Activated naive CD4-positive, alpha-beta T cell treated with anti-CD3 and anti-CD28 coated beads, Interleukin-2, amount 50 U/mL, for 24 hours (primary cell): Measurements from ENCODE around the gene SGMS1.

ENCODE experiments used
- H3K27ac Mint-ChIP-seq: one replicate; pipeline ENCODE4 v1.8.0; 2021; ENCODE audit warnings: mild to moderate bottlenecking, mixed read lengths
- H3K27me3 Mint-ChIP-seq: one replicate; pipeline ENCODE4 v1.8.0; 2021; ENCODE audit warnings: mixed read lengths
- H3K36me3 Mint-ChIP-seq: one replicate; pipeline ENCODE4 v1.8.0; 2021; ENCODE audit warnings: mixed read lengths
- H3K4me1 Mint-ChIP-seq: one replicate; pipeline ENCODE4 v1.8.0; 2021; ENCODE audit warnings: mixed read lengths
- H3K4me3 Mint-ChIP-seq: one replicate; pipeline ENCODE4 v1.8.0; 2021; ENCODE audit warnings: mild to moderate bottlenecking, mixed read lengths
- H3K9me3 Mint-ChIP-seq: one replicate; pipeline ENCODE4 v1.8.0; 2021; ENCODE audit warnings: mixed read lengths

SGMS1 gene

DNA sequence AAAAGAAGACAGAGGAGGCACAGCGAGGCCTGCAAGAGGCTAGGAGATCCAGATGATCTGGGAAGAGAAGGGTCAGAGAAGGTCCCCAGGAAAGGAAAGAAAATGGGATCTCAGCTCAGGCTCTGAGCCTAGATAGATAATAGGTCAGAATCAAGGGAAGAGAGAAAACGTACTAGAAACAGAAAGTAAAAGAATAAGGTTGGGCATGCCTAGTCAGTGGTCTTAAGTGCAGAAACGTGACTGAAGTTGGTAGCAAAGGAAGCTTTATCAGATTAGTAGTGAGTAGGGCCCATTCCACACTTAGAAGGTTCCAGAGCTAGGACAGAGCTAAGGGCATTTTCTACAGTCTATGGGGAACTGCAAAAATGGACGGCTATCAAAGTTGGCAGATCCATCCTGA lies 287.6 kb downstream of the SGMS1 start:
- Mint-ChIP-seq H3K27me3 (no peaks in the 10 kb centered on the region), H3K4me3 (peak overlapping the region; percentile 6), H3K9me3 (no peaks in the 10 kb centered on the region), H3K4me1 (peaks cover 46% of the 10 kb centered on the region), H3K27ac (no peak overlapping the region), H3K36me3 (peaks cover 33% of the 10 kb centered on the region)

DNA sequence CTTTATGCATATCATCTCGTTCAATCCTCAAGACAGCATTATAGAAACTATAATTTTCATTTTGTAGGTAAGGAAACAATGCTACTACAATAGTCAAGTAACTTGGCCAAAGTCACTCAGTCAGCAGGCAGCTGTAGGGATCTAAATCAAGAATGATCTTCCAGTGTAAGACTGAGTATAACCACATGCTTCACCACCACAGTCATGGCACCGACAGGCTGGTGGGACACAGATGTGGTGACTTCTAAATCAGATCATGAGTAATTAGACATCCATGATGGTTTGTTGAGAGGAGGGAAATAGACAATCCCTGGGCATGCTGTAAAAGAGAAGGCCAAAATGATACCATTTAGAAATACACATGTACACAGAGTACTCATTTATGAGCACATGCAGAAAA lies 288.4 kb downstream of the SGMS1 start:
- H3K4me1 Mint-ChIP-seq = peaks cover 46% of the 10 kb centered on the region
- H3K4me3 Mint-ChIP-seq = no peak overlapping the region
- H3K27me3 Mint-ChIP-seq = no peaks in the 10 kb centered on the region
- no peak overlapping the region for H3K27ac Mint-ChIP-seq
- H3K9me3 Mint-ChIP-seq = no peaks in the 10 kb centered on the region
- peaks cover 27% of the 10 kb centered on the region for H3K36me3 Mint-ChIP-seq

DNA sequence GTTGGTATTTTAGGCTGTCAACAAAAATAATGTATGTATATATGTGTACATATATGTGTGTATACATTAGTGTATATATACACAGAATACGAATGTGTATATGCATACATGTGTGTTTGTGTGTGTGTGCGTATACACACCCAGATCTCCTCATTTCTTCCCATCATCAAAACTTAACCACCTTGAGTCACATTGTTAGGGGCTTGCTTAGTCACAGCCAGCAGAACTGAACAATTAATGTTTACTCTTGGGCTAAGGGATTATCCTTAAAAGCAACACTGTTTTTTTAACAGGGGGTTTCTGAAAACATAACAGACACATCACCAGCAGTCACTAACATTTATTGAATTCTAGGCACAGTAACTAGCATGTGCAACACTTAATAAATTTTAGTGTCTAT lies 289.5 kb downstream of the SGMS1 start:
- Mint-ChIP-seq H3K4me3 (no peak overlapping the region), H3K27me3 (no peaks in the 10 kb centered on the region), H3K27ac (no peak overlapping the region), H3K36me3 (peaks cover 19% of the 10 kb centered on the region), H3K9me3 (no peaks in the 10 kb centered on the region), H3K4me1 (peaks cover 43% of the 10 kb centered on the region)

DNA sequence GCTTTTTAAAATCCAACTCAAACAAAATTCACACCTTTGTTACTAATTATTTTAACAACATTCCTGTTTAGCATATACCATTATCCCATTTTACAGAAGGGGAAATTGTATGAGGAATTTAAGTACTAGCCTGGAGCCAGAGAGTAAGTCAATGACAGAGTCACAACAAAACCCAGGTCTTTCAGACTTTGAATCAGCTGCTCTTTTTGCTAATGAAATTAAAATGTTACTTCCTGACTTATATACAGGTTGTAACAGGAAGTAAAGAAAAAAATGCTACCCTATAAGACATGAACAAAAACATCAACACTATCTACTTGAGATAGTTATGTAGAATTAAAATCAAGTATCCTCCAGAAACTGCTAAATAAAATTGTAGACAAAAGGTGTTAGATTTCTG lies 289.9 kb downstream of the SGMS1 start:
- H3K27ac Mint-ChIP-seq = no peak overlapping the region
- H3K27me3 Mint-ChIP-seq = no peaks in the 10 kb centered on the region
- peaks cover 40% of the 10 kb centered on the region for H3K4me1 Mint-ChIP-seq
- peaks cover 16% of the 10 kb centered on the region for H3K36me3 Mint-ChIP-seq
- H3K9me3 Mint-ChIP-seq = no peaks in the 10 kb centered on the region
- H3K4me3 Mint-ChIP-seq = no peak overlapping the region

DNA sequence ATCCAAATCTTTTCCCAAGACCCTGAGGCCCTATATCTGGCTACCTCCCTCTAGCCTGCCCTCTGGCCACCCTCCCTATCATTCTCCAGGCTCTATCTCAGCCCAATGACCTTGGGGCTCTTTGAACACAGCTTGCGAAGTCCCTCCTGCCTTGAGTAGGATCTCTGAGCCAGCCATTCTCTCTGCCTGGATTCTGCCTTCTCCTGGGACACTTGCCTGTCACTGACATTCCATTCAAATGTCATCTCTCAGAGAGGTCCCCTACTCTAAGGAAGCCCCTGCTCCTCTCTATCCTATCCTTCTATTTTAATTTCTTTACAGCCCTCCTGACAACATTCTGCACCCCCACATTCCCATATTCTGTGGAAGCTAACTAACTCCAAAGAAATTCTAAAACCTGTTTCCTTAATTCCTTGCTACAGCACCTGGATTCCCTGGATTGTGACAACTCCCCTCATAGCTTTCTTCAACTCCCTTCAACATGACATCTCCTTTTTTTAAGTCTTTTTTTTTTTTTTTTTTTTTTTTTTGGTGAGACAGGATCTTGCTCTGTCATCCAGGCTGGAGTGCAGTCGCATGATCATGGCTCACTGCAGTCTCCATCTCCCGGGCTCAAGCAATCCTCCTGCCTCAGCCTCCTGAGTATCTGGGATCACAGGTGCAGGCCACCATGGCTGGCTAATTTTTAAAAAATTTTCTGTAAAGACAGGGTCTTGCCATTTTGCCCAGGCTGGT lies 291.5 kb downstream of the SGMS1 start:
- peaks cover 34% of the 10 kb centered on the region for H3K4me1 Mint-ChIP-seq
- H3K4me3 Mint-ChIP-seq = no peak overlapping the region
- H3K9me3 Mint-ChIP-seq = no peaks in the 10 kb centered on the region
- no peak overlapping the region for H3K27ac Mint-ChIP-seq
- H3K27me3 Mint-ChIP-seq = no peaks in the 10 kb centered on the region
- H3K36me3 Mint-ChIP-seq = peaks cover 12% of the 10 kb centered on the region

DNA sequence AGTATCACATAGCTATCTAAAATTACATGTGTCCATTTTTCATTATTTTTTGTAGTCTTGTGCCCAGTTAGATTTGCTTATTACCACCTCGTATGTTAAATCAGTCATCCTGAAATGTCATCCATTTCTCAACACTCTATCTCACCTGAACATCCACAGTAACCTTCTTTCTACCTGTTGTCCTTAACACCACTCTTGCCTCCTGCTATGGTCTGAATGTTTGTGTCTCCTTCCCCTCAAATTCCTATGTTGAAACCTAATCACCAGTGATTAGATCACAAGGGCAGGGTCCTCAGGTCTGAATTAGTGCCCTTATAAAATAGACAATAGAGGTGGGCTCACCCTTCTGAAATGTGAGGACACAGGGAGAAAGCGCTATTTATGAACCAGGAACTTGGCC lies 292.3 kb downstream of the SGMS1 start:
- H3K36me3 Mint-ChIP-seq = peaks cover 19% of the 10 kb centered on the region
- peaks cover 31% of the 10 kb centered on the region for H3K4me1 Mint-ChIP-seq
- H3K27me3 Mint-ChIP-seq = no peaks in the 10 kb centered on the region
- H3K9me3 Mint-ChIP-seq = no peaks in the 10 kb centered on the region
- no peak overlapping the region for H3K27ac Mint-ChIP-seq
- no peak overlapping the region for H3K4me3 Mint-ChIP-seq

DNA sequence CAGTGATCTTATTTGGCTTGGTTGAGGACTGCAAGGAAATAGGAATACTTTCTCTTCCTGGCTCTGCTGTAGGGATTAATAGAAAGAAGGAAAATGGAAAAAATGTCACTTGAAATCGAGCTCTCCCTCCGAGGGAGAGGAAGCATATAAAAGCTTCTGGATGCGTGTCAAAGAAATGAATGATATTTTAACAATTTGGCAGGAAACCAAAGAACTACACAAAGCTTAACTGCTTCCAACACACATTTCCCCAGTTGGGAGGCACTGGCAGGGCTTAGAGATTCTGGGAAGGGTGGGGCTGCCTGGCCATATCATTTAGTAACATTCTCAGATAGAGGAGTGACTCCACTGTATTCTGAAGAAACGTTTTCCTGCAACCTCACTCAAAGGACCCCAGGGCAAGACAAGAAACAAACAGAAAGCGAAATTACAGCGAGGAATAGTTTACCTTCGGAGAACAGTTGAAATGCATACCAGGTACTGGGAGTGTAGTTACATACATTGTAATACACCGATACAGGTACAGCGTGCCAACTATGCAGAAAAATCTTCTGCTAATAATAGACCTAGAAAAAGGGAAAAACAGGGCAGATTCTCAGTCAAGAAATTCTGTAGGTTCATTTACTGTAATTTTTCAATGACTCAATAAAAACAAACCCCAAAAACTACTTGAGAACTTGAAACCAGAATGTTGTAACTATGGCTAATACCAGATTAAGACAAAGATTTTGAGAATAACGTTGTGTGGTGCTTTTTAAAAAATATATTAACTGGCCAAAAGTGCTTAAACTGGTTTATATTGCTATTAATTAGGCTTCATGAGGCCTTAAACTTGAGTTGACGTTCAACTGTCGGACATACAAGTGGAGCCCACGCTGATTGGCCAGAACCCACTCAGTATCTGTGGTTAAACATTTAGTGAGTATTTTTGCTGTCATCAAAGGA lies 296.7 kb downstream of the SGMS1 start:
- H3K27ac Mint-ChIP-seq = no peak overlapping the region
- H3K4me1 Mint-ChIP-seq = no peaks in the 10 kb centered on the region
- no peaks in the 10 kb centered on the region for H3K27me3 Mint-ChIP-seq
- H3K4me3 Mint-ChIP-seq = no peak overlapping the region
- H3K9me3 Mint-ChIP-seq = no peaks in the 10 kb centered on the region
- peaks cover 20% of the 10 kb centered on the region for H3K36me3 Mint-ChIP-seq

DNA sequence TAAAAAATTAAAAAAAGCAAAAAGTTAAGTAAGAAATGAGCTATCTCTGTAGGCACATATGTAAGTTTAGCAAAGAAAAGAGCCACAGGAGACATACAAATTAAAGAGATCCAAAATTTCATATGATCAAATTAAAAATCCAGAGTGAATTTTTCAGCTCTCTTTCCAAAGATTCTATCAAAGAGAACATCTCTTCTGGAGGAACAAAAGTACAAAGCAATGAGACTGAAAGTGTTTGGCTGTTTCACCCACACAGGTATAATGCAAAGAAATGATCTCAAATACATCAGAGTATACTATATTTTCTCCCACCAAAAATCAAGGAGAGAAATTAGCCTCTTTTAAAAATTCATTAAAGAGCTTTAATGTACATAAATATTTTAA lies 297.6 kb downstream of the SGMS1 start:
- peaks cover 6% of the 10 kb centered on the region for H3K4me1 Mint-ChIP-seq
- no peak overlapping the region for H3K27ac Mint-ChIP-seq

DNA sequence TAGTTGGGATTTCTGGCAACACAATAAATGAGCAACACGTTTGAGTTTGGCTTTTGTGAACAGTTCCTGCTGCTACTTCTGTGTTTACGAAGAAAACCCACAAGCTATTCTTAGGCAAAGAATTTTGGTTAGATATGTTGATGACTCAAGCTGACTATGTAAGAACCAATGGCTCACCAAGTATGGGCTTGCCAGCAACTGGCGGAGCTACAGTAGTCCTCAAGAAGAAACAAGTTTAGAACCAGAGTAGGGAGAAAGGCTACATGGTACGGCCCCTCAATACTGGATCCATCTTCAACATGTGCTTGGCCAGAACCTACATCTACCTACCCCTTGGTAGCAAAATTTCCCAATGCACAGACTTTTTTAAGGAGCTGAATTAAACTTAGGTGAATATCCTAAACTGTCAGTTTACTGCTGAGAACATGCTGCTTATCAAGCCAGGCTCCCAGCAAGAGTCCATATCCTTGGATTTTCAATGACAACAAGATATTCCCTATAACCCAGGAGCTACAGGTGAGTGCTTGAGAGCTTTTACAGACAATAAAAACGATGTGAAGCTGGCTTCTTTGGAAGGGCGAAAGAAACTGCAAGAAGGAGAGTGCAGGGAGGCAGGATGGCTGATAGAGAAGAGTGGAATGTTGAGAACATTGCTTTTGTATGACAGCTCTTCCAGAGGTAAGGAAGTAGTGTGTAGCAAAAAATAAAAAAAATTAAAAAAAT lies 298.1 kb downstream of the SGMS1 start:
- no peak overlapping the region for H3K4me3 Mint-ChIP-seq

More for the DNA sequence above, 297.6 kb downstream of the SGMS1 start:
- H3K4me3 Mint-ChIP-seq = no peak overlapping the region
- H3K36me3 Mint-ChIP-seq = peaks cover 23% of the 10 kb centered on the region
- no peaks in the 10 kb centered on the region for H3K9me3 Mint-ChIP-seq
- H3K27me3 Mint-ChIP-seq = no peaks in the 10 kb centered on the region

DNA sequence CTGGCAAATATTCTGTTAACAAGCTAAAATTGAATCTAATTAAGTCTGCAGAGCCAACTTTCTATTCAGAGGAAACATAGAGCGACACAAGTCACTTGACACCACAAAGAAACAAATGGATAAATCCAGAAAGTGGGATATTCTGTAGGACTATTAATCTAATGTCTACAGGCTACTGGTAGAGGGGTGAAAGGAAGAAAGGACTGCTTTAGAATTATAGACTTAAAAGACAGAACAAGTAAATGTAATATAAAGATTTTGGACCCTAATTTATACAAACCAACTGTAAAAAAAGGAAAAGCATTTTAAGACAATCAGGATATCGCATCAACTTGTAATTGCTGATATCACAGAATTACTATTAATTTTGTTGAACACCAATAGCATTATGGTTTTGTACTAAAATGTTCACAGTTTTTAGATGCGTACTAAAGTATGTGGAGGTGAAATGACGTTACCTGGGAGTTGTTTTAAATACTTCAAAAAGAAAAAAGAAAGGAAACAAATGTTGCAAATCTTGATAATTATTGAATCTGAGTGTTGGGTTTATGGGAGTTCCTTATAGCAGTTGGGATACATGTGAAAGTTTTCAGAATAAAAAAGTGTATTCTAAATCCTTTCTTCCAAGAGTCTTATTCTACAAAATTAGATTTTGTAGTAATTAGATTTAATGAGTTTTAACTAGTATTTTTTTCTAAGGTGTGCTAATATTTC lies 298.9 kb downstream of the SGMS1 start:
- peaks cover 7% of the 10 kb centered on the region for H3K4me1 Mint-ChIP-seq
- peaks cover 31% of the 10 kb centered on the region for H3K36me3 Mint-ChIP-seq
- H3K27ac Mint-ChIP-seq = no peak overlapping the region
- no peak overlapping the region for H3K4me3 Mint-ChIP-seq
- no peaks in the 10 kb centered on the region for H3K9me3 Mint-ChIP-seq
- no peaks in the 10 kb centered on the region for H3K27me3 Mint-ChIP-seq

More for the DNA sequence above, 298.1 kb downstream of the SGMS1 start:
- Mint-ChIP-seq H3K4me1 (peaks cover 7% of the 10 kb centered on the region), H3K27ac (no peak overlapping the region), H3K27me3 (no peaks in the 10 kb centered on the region), H3K9me3 (no peaks in the 10 kb centered on the region), H3K36me3 (peaks cover 25% of the 10 kb centered on the region)

DNA sequence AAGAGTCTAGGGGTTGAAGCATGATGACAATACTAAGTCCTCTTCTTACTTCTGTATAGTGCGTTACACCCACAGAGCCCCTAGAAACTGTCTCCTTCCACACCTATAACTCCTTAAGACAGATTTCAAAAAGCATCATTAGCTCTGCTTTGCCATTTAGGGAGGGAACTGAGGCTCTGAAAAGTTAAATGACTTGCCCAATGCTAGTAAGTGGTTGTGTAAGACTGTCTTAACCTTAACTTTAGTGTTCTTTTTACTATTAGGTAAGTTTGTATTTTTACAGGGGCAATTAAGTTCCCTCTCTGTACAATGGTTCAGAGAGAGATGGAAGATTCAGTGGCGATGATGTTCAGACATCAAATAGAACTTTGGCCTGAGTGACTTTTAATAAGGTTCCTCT lies 299.7 kb downstream of the SGMS1 start:
- H3K4me3 Mint-ChIP-seq = no peak overlapping the region
- H3K27me3 Mint-ChIP-seq = no peaks in the 10 kb centered on the region
- peaks cover 34% of the 10 kb centered on the region for H3K36me3 Mint-ChIP-seq
- no peaks in the 10 kb centered on the region for H3K9me3 Mint-ChIP-seq
- no peak overlapping the region for H3K27ac Mint-ChIP-seq
- peaks cover 7% of the 10 kb centered on the region for H3K4me1 Mint-ChIP-seq

DNA sequence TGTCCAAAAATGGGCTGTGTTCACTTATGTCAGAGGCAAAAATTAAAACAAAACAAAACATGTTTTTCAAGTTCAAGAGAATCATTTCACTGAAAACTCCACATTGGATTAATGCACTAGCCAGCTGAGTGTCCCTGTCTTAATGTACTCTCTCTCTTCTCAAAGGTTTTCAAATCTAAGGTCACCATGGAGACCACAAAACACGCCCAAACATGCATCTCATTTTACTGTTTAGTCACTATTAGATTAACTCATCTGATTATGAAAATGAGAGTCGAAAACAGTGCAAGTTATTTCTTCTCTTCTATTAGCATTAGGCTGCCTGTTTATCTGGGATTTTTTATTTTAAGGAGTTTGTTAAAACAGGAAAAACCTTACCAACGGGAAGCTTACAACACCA lies 301.7 kb downstream of the SGMS1 start:
- H3K27ac Mint-ChIP-seq = no peak overlapping the region
- H3K4me3 Mint-ChIP-seq = no peak overlapping the region
- no peaks in the 10 kb centered on the region for H3K9me3 Mint-ChIP-seq
- H3K36me3 Mint-ChIP-seq = peaks cover 30% of the 10 kb centered on the region
- H3K27me3 Mint-ChIP-seq = no peaks in the 10 kb centered on the region
- peaks cover 9% of the 10 kb centered on the region for H3K4me1 Mint-ChIP-seq

DNA sequence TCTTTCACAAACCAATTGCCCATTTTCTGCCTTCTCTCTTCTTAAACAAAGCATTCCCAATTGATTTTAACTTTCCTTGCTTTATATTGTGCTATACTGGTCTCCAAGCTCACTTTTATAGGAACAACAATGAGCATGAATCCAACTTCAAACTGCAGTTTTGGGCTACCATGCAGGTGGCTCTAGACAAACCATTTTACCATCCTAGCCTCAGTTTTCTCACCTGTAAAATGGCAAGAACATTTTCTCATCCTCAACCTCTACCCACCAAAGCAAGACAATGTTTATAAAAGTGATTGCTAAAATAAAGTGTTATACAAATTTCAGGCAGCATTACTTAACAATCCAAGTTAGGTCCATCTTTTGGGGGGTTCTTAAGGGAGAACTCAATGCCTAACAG lies 305.6 kb downstream of the SGMS1 start:
- Mint-ChIP-seq H3K4me1 (peaks cover 19% of the 10 kb centered on the region), H3K27me3 (no peaks in the 10 kb centered on the region), H3K27ac (peak overlapping the region; percentile 8), H3K36me3 (peaks cover 27% of the 10 kb centered on the region), H3K4me3 (no peak overlapping the region), H3K9me3 (no peaks in the 10 kb centered on the region)

DNA sequence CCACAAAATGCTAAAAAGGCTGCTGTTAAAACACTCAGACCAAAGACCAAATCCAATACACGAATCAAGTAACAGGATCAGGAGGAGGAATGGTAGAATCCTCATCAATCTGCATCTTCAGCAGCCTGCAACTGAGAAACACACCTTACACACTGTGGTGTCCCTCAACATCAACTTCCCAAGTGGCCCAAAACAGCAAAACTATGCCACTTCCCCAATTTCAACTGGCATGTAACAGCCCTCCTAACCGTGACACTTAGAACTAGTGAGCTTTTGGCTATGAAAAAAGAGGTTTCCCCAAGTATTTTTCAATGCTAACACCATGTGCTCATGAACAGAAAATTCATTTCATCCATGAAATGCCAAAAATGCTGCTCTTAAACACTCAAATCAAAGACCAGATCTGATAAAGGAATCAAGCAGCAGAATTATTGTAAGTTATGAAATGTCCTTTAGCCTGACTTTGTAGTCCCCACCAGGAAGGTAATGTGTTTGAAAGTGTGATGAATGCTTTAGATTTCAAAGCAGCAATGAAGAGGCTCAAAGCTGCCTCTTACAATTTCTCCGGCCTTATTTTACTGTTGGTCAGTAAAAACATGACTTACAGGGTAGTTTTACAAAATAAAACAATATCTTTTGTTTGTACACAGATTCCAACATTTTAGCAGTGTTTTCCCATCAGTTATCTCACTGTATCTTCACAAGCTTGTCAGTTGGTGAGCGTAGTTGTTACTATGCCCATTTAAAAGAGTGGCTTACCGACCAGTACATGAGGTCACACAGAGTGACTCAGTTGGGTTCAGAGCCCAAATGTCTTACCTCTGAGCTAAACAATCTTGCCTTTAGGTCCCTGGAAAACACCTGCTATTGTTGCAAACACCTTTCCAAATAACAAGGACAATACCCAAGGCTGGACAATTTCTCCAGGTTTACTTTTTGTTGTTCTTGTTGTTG lies 306.8 kb downstream of the SGMS1 start:
- H3K27ac Mint-ChIP-seq = no peak overlapping the region
- H3K36me3 Mint-ChIP-seq = peaks cover 30% of the 10 kb centered on the region
- H3K4me1 Mint-ChIP-seq = peaks cover 19% of the 10 kb centered on the region
- no peaks in the 10 kb centered on the region for H3K9me3 Mint-ChIP-seq
- no peak overlapping the region for H3K4me3 Mint-ChIP-seq
- no peaks in the 10 kb centered on the region for H3K27me3 Mint-ChIP-seq
